NCI-H2171 (cell line): ENCODE measurements around the gene CXCR2.
"Not testable (repeated sequence)": the region's sequence is repeated elsewhere in the genome, so short reads cannot be mapped to it uniquely, and the experiment has no call there.

Source experiments
- DNase-seq: peaks from one replicate; lab custom pipeline; 2025; lab: John Stamatoyannopoulos, UW

The CXCR2 gene

DNA sequence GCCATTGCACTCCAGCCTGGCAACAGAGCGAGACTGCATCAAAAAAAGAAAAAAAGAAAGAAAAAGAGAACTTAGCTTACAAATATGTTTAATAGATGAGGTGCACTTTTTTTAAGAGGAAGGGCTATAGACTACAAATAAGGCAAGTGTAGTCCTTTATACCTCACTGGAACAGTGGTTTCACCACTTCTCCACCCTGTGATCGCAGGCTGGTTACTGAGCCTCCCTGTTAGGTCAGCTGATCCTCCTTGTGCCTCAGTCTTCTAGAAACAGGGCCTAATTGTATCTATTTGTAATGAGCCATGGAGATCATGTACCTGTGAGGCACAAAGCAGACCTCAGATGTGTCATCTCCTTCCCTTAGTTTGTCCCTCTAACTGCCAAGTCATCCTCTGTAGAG lies 4.5 kb downstream of the CXCR2 start:
- no peak for DNase-seq

DNA sequence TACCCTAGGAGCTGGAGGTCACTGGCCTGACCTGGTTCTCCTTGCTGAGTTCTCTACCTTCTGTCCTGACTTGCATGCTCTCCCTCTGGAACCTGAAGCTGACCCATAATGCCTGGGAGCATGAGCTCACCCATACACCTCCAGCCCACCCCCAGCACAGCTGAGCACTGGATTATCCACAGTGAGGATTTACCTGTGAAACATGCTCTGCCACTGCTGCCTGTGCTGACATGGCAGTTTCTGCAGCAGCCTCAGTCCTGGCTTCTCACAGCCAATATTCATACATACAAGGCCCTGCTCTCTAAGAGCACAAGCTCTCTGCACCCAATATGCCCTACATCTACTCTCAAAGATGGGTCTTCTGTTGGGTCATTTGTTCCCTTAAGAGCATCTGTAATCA lies 5.0 kb downstream of the CXCR2 start:
- no peak for DNase-seq

DNA sequence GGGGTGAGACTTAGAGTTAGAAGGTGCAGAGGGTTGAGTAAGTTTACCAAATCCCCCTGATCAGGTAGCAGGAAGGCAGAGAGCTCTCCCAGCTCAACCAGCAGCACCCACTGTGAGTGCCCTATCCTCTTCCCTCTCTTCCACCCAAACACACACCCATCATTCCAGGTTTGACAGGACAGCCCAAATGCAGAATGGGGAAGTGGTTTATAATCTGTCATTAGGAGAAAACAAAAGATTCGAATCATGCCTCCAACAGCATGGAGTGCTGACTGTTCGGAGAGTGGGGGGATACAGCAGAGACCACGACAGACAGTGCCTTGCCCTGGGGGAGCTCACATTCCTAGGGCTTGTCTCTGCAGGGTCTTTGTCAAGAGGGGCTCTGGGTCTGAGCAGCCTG lies 11.7 kb downstream of the CXCR2 start:
- DNase-seq = no peak

DNA sequence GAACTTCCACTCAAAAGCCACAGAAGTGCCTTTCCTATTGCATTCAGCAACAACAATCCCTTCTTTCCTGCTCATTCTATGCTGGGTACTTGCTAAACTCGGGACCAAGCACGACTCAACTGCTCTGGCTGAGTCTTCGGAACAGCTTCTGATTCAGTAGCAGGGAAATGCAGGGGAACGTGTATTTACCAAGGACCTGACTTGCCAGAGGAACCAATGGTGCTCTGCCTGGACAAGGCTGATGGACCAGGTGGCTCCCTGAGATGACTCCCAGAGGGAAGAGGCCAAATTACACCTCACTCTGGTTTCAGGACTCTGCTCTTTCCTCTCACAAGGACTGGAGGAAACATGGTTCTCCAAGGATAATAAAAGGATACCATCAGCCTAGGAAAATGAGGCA lies 12.2 kb downstream of the CXCR2 start:
- no peak for DNase-seq

DNA sequence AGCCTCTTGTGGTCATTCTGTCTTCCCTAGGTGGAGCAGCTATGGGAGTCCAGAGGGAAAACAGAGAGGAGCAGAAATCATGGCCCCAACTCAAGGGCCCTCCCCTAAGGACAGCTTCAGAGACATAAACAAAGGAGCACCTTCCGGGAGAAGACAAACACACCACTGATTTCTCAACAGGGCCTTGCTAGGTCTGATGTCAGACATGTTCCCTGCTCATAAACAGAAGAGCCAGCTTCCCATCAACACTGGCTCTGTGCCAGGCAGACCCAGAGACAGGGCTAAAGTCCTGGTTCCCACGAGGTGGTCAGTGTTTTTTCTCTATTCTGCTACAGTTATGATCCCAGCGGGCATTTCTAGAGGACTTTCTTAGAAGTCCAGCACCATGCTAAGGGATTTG lies 19.3 kb downstream of the CXCR2 start:
- DNase-seq = no peak

DNA sequence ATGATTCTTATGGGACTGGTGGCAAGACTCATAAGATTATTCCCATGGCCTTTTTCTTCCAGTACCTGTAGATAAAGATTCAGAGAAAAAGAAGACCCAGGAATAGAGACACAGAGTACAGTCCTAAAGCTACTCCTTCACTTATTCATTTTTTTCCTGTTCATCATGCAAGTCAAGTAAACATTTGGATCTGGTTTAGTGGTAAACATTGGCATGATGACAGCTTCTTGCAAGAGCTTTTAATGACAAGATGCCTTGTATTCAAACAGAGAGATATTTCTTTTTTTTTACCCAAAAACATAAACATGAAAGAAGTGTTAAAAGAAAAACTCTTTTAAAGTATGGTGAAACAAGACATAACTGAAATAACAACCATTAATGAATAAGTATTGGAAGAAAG lies 20.2 kb downstream of the CXCR2 start:
- no peak for DNase-seq

DNA sequence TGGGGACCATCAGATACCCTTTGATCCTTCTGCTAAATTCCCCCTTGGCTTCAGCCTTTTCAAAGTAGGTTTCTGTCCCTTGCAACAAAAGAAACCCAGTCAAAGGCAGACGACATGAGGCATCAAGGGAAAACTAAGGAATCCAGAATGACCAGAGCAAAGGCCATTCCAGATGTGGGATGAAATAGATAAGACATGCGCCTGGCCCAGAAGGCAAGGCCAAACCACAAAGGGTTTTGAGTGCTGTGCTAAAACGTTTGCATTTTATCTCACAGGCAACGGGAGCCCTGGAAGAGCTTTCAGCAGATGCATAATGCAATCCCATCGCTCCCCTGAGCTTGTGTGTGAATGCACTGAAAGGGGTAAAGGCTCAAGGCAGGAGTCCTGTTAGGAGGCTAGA lies 23.3 kb downstream of the CXCR2 start:
- no peak for DNase-seq

DNA sequence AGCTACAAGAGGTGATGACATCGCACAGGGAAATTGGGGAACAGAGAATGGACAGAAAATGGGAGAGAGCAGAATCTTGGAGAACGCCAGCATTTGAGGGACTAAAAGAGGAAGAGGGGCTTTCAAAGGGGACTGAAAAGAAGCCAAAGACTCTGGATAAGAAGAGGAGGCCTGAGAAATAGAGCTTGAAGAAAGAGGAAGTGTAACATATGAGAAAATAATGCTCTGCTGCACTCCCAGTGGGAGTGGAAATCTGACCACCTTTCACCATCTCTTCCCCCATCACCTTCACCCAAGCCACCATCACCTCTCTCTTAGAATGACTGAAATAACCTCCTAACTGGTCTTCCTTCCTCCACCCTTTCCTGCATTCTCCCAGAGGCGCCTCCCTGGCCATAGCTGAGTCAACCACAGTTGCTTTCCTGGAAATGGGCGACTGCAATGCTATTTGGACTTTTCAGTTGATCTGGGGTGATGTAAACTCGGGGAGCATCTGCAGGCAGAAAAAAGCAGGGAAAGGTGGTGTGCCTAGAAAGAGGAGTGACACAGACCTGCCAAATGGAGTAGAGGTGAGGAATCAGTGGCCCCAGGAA lies 24.1 kb downstream of the CXCR2 start:
- DNase-seq = no peak

DNA sequence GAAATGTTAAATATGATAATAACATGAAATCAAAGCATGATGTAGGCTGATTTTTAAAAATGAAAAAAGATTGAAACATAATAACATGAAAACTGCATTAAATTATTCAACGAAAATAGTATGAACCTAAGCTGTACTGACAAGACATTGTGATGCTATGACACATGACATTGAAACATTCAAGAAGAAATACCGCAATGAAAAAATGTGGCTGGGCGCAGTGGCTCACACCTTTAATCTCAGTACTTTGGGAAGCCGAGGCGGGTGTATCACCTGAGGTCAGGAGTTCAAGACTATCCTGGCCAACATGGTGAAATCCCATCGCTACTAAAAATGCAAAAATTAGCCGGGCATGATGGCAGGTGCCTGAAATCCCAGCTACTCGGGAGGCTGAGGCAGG lies 26.3 kb downstream of the CXCR2 start:
- no peak for DNase-seq

DNA sequence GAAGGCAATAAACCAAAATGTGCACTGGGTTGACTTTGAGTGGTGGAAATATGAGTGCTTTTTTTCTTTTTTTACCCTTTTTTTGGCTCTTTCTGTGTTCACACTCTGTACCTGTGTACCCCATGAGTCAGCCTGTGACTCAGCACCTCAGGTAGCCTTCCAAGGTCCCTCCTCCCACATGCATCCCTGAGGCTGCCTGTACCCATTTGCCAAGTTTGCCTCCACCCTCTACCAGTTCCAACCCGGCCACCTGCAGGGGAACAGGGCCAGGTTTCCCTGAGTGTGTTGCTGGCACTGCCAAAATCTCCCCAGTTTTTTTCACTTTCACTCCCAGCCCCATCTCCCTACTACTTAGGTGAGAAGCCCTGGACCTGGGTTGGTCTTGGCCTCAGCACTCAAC lies 26.9 kb downstream of the CXCR2 start:
- no peak for DNase-seq

DNA sequence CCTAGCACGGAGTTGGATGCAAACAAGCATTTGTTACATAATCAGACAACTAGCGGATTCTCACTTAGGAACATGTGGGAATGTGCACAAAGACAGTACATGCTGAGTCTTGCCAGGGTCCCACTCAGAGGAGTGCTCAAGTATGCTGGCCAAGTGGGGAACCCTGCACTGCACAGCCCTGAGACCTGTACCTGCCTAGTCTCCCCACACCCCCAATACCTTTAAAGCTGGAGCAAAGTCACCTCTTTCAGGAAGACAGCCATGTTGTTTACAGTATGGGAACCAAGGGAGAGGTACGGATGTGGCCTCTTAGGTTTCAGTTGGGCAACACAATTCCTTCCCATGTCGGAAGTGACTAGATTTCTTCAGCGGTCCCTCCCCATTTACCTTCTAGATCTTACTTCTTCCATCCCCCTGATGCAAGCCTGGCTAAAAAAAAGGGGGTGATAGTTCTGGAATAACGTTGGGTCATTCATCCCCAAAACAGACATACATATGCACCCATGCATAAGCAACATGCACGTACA lies 30.2 kb downstream of the CXCR2 start:
- no peak for DNase-seq

DNA sequence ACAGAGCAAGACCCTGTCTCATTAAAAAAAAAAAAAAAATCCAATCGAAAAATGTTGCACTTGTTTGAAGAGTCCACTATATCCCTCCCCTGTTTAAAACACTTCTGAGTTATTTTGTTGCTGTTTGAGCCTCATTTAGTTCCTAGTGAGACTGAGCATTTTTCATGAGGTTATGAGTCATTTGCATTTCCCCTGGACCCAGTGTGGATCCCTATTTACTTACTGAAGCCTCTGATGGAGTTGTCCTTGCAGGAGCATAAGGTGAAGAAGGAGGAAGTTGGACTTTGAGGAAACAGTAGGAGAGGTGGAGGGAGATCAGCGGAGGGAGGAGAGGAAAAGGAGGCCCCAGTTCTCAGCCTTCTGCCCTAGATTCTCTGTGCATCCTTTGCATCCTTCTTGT lies 35.8 kb downstream of the CXCR2 start:
- DNase-seq = no peak

DNA sequence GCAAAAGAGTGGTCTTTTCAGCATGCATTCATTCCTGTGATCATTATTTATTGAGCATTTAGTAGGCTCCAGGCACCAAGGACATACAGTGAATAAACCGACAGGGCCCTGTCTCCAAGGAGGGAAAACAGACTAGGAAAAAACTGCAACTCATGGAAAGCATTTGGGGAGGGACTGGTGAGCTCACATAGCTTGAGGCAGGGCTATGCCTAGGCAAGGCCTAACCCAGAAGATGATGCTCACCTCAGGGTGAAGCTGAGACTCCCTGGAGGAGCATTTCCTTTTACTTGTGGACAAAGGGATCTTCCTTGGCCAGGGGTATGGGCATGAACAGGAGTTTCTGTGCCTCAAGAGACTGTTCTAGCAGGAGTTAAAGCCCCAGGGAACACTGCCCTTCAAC lies 37.0 kb downstream of the CXCR2 start:
- DNase-seq = no peak

DNA sequence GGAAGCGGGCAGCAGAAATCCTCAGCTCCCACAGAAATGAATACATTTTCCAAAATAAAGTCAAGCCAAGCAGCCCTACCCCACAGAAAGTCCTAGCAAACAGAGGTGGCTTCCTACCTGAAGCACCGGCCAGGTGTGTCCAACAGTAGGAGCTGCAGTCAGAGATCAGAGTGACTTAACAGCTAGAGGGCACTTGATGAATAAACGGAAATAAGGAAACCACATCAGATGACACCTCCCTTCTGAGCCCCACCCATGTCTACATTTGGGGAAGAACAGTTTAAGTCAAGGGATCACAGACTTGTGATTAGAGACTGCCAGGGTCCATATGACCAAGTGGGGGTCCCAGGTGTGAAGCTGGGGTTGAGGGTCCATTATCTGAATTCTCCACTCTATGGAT lies 41.0 kb downstream of the CXCR2 start, which contains the start of gene CXCR1:
Gene CXCR1 (minus strand): TSS at position 172 of the 400 bp plus-strand sequence. CDS start 1,751 bp downstream, outside the sequence.
- no peak for DNase-seq

DNA sequence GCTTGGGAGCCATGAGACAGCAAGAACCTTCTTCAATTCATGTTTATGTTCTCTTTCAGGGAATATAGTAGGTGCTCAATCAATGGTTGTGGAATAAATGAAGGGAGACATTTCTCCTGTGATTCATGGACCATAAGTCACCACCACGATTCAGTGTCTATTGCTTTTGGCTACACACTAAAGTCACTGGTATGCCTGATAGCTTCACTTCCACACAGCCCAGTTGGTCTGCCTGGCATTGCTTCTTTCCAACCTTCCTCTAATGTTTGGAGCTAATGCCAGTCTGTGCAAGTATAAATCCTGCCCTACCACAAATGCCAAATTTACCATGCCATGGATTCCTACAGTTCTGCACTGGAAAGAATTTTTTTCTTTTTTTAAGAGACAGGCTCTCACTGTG lies 42.2 kb downstream of the CXCR2 start:
- DNase-seq = no peak

DNA sequence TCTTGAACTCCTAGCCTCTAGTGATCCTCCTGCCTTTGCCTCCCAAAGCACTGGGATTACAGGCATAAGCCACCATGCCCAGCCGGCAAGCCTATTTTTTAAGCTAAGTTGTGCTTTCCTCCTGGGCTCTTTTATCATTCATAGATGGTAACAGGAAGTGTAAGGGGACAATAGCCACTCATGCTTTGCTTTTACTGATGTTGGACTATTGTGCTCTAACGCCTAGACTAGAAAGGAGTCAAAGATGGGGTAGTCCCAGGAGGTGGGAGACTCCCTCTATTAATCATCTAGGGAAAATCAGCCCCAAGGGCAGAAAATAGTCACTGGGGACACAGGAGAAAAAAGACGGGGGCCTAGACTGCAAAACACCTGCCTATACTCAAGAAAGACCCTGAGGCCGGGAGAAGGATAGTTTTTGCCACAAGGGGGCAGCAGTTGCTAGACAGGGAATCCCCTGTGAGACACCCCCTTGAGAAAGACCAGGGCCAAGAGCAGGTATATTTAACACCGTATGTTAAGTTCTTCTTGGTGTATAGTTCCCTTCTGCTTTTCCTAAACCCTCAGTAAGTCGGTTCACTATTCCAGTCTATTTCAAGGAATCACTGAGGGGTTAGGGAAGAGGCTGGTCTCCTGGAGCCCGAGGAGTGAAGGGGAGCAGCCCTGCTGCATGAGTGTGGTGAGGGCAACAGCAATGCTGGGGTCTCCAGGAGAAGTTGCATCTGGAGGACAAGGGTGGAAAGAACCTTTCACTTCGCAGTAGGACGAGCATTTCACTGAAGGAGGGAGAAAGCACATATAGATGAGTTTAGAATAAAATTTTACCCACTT lies 43.0 kb downstream of the CXCR2 start:
- DNase-seq = no peak

DNA sequence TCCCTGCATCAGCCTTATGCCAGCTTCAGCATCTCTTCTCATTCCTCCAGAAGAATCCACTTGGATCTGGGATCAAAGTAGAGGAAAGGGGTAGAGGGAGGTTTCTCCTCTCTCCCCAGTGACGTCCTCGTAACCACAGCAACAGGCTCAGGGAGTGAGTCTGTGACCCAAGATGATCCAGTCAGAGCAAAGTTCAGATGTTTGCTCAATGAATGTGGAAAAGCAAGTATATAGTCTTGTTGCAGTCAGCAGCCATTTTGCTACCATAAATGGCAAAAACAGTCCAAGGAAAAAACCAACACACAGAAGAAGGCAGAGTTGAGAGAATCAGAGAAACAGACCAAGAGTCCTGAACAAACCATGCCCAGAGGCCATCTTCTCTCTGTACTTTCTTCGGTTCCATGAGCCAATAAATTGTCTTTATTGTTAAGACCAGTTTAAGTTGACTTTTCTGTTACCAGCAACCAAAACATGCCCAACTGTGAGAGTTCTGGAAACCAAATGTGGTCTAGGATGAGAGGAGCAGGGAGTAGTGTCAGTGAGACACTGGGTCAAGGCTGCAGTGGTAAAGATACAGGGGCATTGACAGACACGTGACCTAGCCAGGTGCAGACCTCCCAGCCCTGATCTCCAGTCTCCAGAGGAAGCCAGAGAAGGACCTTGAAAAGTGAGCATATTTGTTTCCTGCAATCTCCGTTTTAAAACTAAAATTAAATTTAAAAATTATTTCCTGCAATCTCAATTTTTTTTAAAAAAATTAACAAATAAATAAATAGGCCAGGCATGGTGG lies 44.1 kb downstream of the CXCR2 start:
- DNase-seq = no peak

DNA sequence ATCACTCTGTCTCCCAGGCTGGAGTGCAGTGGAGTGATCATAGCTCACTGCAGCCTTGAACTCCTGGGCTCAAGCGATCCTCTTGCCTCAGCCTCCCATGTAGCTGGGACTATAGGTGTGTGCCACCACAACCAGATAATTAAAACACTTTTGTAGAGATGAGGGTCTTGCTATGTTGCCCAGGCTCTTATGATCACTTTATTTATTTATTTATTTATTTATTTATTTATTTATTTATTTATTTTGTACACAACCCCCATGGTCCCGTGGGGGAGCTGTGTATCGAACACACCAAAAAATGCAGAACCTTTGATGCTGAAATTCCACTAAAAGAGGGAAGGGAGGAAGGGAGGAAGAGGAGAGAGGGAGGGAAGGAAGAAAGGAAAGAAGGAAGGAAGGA lies 45.9 kb downstream of the CXCR2 start:
- DNase-seq = not testable (repeated sequence)

DNA sequence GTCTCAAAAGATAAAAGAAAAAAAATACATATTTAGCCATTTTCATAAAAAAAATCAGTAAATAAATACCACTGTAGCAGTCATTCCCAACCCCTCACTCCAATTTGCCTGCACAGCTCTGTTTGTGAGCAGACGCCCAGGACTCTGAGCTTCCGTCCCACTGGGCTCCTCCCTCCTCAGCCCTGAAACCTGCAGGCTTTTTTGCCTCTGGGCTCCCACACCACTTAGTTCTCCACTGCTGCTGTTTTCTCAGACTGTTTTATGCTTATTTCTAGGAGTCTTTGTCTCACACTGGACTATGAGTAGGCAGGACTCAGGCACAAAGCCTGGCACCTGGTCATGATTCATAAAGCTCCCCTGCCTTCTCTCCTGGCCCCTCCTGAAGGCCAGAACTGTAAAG lies 47.0 kb downstream of the CXCR2 start:
- no peak for DNase-seq

DNA sequence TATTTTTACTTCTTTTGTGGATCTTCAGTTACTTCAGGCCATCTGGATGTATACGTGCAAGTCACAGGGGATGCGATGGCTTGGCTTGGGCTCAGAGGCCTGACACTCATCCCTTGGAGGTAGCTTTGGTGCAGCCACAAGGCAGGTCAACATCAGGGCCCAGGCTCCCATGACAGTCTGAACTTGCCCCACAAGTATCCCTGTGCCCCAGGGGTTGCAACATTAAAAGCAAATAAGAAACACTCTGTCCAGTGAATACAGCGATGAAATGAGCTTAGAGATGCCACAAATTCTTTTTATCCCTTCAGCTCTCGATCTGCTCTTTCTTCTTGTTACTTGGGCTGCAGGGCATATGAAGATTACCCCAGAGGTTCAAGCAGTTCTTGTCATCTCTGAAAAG lies 54.0 kb downstream of the CXCR2 start:
- no peak for DNase-seq

DNA sequence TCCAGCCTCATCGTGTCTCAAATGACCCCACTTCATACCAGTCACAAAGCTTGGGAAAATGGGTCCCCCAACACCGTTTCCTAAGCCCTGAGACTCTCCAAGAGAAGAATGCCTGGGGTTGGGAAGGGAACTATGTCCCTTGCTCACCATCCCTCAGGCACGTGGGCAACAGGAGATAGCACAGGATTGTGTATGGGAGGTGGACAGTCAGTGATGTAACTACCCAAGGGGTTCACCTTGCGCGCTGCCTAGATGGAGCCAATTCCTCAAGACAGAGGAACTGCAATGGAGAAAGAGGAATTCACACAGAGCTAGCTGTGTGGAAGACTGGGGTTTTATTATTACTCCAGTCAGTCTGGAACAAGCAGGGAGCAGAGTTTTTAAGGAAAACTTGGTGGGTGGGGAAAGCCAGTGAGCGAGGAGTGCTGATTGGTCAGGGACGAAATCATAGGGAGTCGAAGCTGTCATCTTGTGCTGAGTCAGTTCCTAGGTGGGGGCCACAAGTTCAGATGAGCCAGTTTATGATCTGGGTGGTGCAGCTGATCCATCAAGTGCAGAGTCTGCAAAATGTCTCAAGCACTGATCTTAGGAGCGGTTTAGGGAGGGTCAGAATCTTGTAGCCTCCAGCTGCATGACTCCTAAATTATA lies 54.8 kb downstream of the CXCR2 start:
- DNase-seq = no peak

DNA sequence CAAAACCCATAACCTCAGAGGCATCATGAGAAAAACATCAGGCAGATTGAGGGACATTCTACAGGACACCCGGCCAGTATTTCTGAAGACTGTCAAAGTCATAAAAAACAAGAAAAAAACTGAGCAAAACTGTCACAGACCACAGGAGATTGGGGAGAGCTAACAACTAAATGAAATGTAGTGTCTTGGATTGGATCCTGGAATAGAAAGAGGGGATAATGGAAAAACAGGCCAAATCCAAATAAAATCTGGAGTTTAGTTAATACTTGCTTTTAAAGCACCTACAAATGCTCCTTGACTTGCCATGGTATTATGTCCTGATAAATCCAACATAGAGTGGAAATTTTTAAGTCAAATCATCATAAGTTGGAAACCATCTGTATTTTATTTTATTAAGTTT lies 58.5 kb downstream of the CXCR2 start:
- no peak for DNase-seq
